Large intestine (tissue), 3 donors: ENCODE data around the gene TOM1L1. TPM values are rescaled to one million over a fixed set of nuclear protein-coding genes. Genes with fewer than 3 reads are reported as not detected.

Experiments used
- DNase-seq, 2 donors: peaks; one replicate each; pipeline versions ENCODE4 v3.0.0 to v3.0.0-alpha.2; 2013
- H3K27ac ChIP-seq: one replicate; pipeline ENCODE4 v1.5.1; 2013; ENCODE audit warnings: low read length
- H3K27me3 ChIP-seq: 2 replicates; pipeline ENCODE4 v1.6.1; 2013; ENCODE audit warnings: low read length; ENCODE audit not compliant: control insufficient read depth, insufficient read depth
- H3K36me3 ChIP-seq: 2 replicates; pipeline ENCODE4 v1.6.1; 2013; ENCODE audit warnings: low read length; ENCODE audit not compliant: control insufficient read depth, insufficient read depth
- H3K4me1 ChIP-seq: one replicate; pipeline ENCODE4 v1.6.1; 2013; ENCODE audit warnings: low read length; ENCODE audit not compliant: control insufficient read depth, insufficient read depth
- H3K4me3 ChIP-seq: one replicate; pipeline ENCODE4 v1.5.1; 2013; ENCODE audit warnings: low read length
- H3K9me3 ChIP-seq: one replicate; pipeline ENCODE4 v1.6.1; 2013; ENCODE audit warnings: mild to moderate bottlenecking, low read depth, low read length, moderate library complexity; ENCODE audit not compliant: control insufficient read depth
- WGBS: methylation state at CpG from one replicate; pipeline ENCODE4 v1.1.5; 2013; ENCODE audit warnings: low lambda C conversion rate; ENCODE audit not compliant: insufficient coverage; 5-methylcytosine and 5-hydroxymethylcytosine counted together
- polyA plus RNA-seq: library from polyadenylated mRNA; unstranded; fragments of 120-200 nt; gene quantifications from one replicate; pipeline ENCODE4 v1.2.1, GENCODE V29; 2013

Gene TOM1L1
- polyA plus RNA-seq, 1 donor = 107 TPM

- WGBS = no CpG with 5 or more reads among the region's 1 CpG
- H3K36me3 ChIP-seq = no peaks in the 10 kb centered on the region
Observed at GRCh38 chr17:54891176-54891821, 9.4 kb upstream of the TOM1L1 start.

GRCh38 chr17:54892360-54892759 lies 8.3 kb upstream of the TOM1L1 start:
- Histone ChIP-seq H3K36me3 (no peaks in the 10 kb centered on the region), H3K4me1 (no peaks in the 10 kb centered on the region), H3K27ac (no peak overlapping the region), H3K27me3 (no peaks in the 10 kb centered on the region), H3K4me3 (no peak overlapping the region), H3K9me3 (no peaks in the 10 kb centered on the region)
- WGBS = no CpG with 5 or more reads among the region's 1 CpG
- DNase-seq = no peak

More at GRCh38 chr17:54891176-54891821, 9.4 kb upstream of the TOM1L1 start:
- H3K27ac ChIP-seq = no peak overlapping the region
- H3K9me3 ChIP-seq = no peaks in the 10 kb centered on the region
- H3K27me3 ChIP-seq = no peaks in the 10 kb centered on the region
- DNase-seq = peak; percentile 10 to 37
- H3K4me1 ChIP-seq = no peaks in the 10 kb centered on the region
- no peak overlapping the region for H3K4me3 ChIP-seq

GRCh38 chr17:54898576-54898975 lies 2.1 kb upstream of the TOM1L1 start:
- no peak overlapping the region for H3K27ac ChIP-seq
- H3K4me1 ChIP-seq = peaks cover 3% of the 10 kb centered on the region
- no peaks in the 10 kb centered on the region for H3K36me3 ChIP-seq
- 60% methylated on average over 2 of the region's 3 CpGs for WGBS
- peaks cover 5% of the 10 kb centered on the region for H3K27me3 ChIP-seq
- DNase-seq = no peak
- H3K9me3 ChIP-seq = no peaks in the 10 kb centered on the region
- no peak overlapping the region for H3K4me3 ChIP-seq

GRCh38 chr17:54899201-54899600 lies 1.5 kb upstream of the TOM1L1 start:
- H3K4me3 ChIP-seq = no peak overlapping the region
- H3K27ac ChIP-seq = no peak overlapping the region
- H3K27me3 ChIP-seq = peaks cover 5% of the 10 kb centered on the region
- H3K9me3 ChIP-seq = no peaks in the 10 kb centered on the region
- H3K4me1 ChIP-seq = peaks cover 5% of the 10 kb centered on the region
- no peak for DNase-seq
- no CpG with 5 or more reads among the region's 3 CpGs for WGBS
- no peaks in the 10 kb centered on the region for H3K36me3 ChIP-seq

GRCh38 chr17:54899721-54900456 lies 763 bp upstream of the TOM1L1 start:
- H3K27ac ChIP-seq = peak overlapping the region; percentile 46
- peaks cover 5% of the 10 kb centered on the region for H3K4me1 ChIP-seq
- no peaks in the 10 kb centered on the region for H3K9me3 ChIP-seq
- no peaks in the 10 kb centered on the region for H3K36me3 ChIP-seq
- WGBS = 0% methylated on average over 1 of the region's 18 CpGs
- peak in 1 of 2 donors; percentile 22 for DNase-seq
- H3K4me3 ChIP-seq = peak overlapping the region; percentile 67
- H3K27me3 ChIP-seq = peaks cover 5% of the 10 kb centered on the region

GRCh38 chr17:54901230-54901822 lies 674 bp downstream of the TOM1L1 start:
- peaks cover 5% of the 10 kb centered on the region for H3K27me3 ChIP-seq
- WGBS = 0% methylated on average over 1 of the region's 9 CpGs
- H3K27ac ChIP-seq = peak overlapping the region; percentile 81
- DNase-seq = peak; percentile 63 to 83
- peaks cover 3% of the 10 kb centered on the region for H3K36me3 ChIP-seq
- peak overlapping the region; percentile 67 for H3K4me3 ChIP-seq
- peaks cover 6% of the 10 kb centered on the region for H3K4me1 ChIP-seq
- H3K9me3 ChIP-seq = no peaks in the 10 kb centered on the region

- Histone ChIP-seq H3K4me1 (peaks cover 8% of the 10 kb centered on the region), H3K9me3 (no peaks in the 10 kb centered on the region), H3K36me3 (peaks cover 5% of the 10 kb centered on the region), H3K27me3 (peaks cover 5% of the 10 kb centered on the region), H3K4me3 (peak overlapping the region; percentile 67), H3K27ac (peak overlapping the region; percentile 81)
- 80% methylated on average over 1 of the region's 9 CpGs for WGBS
- no peak for DNase-seq
Observed at GRCh38 chr17:54902017-54902416, 1.4 kb downstream of the TOM1L1 start.

GRCh38 chr17:54902611-54903010 lies 2.0 kb downstream of the TOM1L1 start:
- Histone ChIP-seq H3K36me3 (peaks cover 5% of the 10 kb centered on the region), H3K4me3 (no peak overlapping the region), H3K27ac (no peak overlapping the region), H3K4me1 (peaks cover 9% of the 10 kb centered on the region), H3K9me3 (no peaks in the 10 kb centered on the region), H3K27me3 (peaks cover 5% of the 10 kb centered on the region)
- peak in 1 of 2 donors; percentile 14 for DNase-seq
- 63% methylated on average over 5 of the region's 5 CpGs for WGBS

GRCh38 chr17:54903375-54903774 lies 2.7 kb downstream of the TOM1L1 start:
- H3K4me3 ChIP-seq = no peak overlapping the region
- no peak overlapping the region for H3K27ac ChIP-seq
- H3K27me3 ChIP-seq = peaks cover 5% of the 10 kb centered on the region
- H3K9me3 ChIP-seq = no peaks in the 10 kb centered on the region
- peaks cover 8% of the 10 kb centered on the region for H3K36me3 ChIP-seq
- WGBS = no CpG with 5 or more reads among the region's 1 CpG
- DNase-seq = peak; percentile 29 to 64
- peaks cover 16% of the 10 kb centered on the region for H3K4me1 ChIP-seq

- peak overlapping the region; percentile 34 for H3K27ac ChIP-seq
- no peaks in the 10 kb centered on the region for H3K9me3 ChIP-seq
- DNase-seq = peak; percentile 42 to 73
- peaks cover 8% of the 10 kb centered on the region for H3K36me3 ChIP-seq
- H3K27me3 ChIP-seq = no peaks in the 10 kb centered on the region
- peaks cover 16% of the 10 kb centered on the region for H3K4me1 ChIP-seq
- H3K4me3 ChIP-seq = no peak overlapping the region
- 76% methylated on average over 2 of the region's 7 CpGs for WGBS
Observed at GRCh38 chr17:54906683-54907082, 6.0 kb downstream of the TOM1L1 start.
